Spleen (tissue), 11 donors: Measurements from ENCODE around the gene DNPH1. TPM values are rescaled to one million over a fixed set of nuclear protein-coding genes. Genes with fewer than 3 reads are reported as not detected.

Experiments used
- DNase-seq: peaks from one replicate; pipeline ENCODE4 v3.0.0-alpha.2; 2020
- H3K27ac ChIP-seq, 8 donors: fragments of 200-600 bp; sonication (generic) in 7 of 8; 1 replicate in 4 of 8; 2 replicates in 4 of 8; pipeline versions ENCODE4 v1.5.0 to v1.8.0; 2016 to 2021; ENCODE audit warnings: inconsistent platforms in 4 of 8, mild to moderate bottlenecking in 4 of 8, moderate library complexity in 1 of 8
- H3K27me3 ChIP-seq, 7 donors: fragments of 200-600 bp; sonication (generic) in 6 of 7; replicated peaks in 1 of 7; 1 replicate in 4 of 7; 2 replicates in 3 of 7; pipeline versions ENCODE4 v1.5.0 to v1.8.0; 2016 to 2021; ENCODE audit warnings: inconsistent platforms in 3 of 7, mild to moderate bottlenecking in 1 of 7
- H3K36me3 ChIP-seq, 6 donors: fragments of 200-600 bp; sonication (generic) in 5 of 6; 1 replicate in 4 of 6; 2 replicates in 2 of 6; pipeline versions ENCODE4 v1.5.0 to v1.8.0; 2016 to 2021; ENCODE audit warnings: inconsistent platforms in 2 of 6
- H3K4me1 ChIP-seq, 6 donors: fragments of 200-600 bp; sonication (generic) in 5 of 6; 1 replicate in 3 of 6; 2 replicates in 3 of 6; pipeline versions ENCODE4 v1.5.0 to v1.8.0; 2016 to 2021; ENCODE audit warnings: inconsistent platforms in 3 of 6
- H3K4me3 ChIP-seq, 8 donors: fragments of 200-600 bp; sonication (generic) in 7 of 8; 1 replicate in 4 of 8; 2 replicates in 4 of 8; pipeline versions ENCODE4 v1.5.0 to v1.8.0; 2016 to 2021; ENCODE audit warnings: inconsistent platforms in 4 of 8, mild to moderate bottlenecking in 4 of 8, moderate library complexity in 2 of 8
- H3K9me3 ChIP-seq, 8 donors: fragments of 200-600 bp; sonication (generic) in 7 of 8; 1 replicate in 4 of 8; 2 replicates in 4 of 8; pipeline versions ENCODE4 v1.5.0 to v1.8.0; 2016 to 2021; ENCODE audit warnings: inconsistent platforms in 4 of 8
- CTCF ChIP-seq, 11 experiments: fragments of 200-600 bp in 7 of 11; fragments of 450-650 bp in 4 of 11; sonication (generic) in 4 of 11; IDR thresholded peaks in 8 of 11; conservative IDR thresholded peaks in 3 of 11; 1 replicate in 7 of 11; 2 replicates in 4 of 11; pipeline versions ENCODE4 v1.4.0 to v1.8.0; 2016 to 2021; ENCODE audit warnings: antibody characterized with exemption in 11 of 11, inconsistent platforms in 4 of 11, mild to moderate bottlenecking in 1 of 11
- POLR2A ChIP-seq, 3 donors: fragments of 450-650 bp; IDR thresholded peaks; one replicate each; pipeline ENCODE4 v1.5.1; 2017; ENCODE audit warnings: antibody characterized with exemption in 3 of 3, mild to moderate bottlenecking in 1 of 3
- POLR2AphosphoS5 ChIP-seq, 3 donors: sonication (generic); formaldehyde crosslinking; IDR thresholded peaks; one replicate each; pipeline ENCODE4 v1.5.1; 2017; ENCODE audit warnings: antibody characterized with exemption in 3 of 3
- WGBS, 5 donors: extraction: QIAGEN DNeasy Blood & Tissue Kit in 3 of 5; methylation state at CpG; one replicate each; pipeline versions ENCODE4 v1.1.5 to v1.1.7; 2013 to 2018; 5-methylcytosine and 5-hydroxymethylcytosine counted together
- intact Hi-C: fragments of 100-400 bp; cut with DNase I; formaldehyde crosslinking; loops from one replicate; pipeline ENCODE4 v1.15.0; 2023; ENCODE audit warnings: low total_unique reads
- polyA plus RNA-seq, 3 donors: library from polyadenylated mRNA; stranded (reverse); fragments of 200-250 nt; gene quantifications; one replicate each; pipeline ENCODE4 v1.2.1, GENCODE V29; 2013
- total RNA-seq, 7 donors: library from RNA; depleted of rRNA in 3 of 7; stranded (reverse); fragments of >200 nt in 3 of 7; fragmentation: NEBNext Ultra II Directional in 4 of 7; extraction: Animal tissue kit (Norgen Biotek cat#: 25700) in 4 of 7; gene quantifications; one replicate each; pipeline versions ENCODE4 v1.1.0 to v1.2.1, GENCODE V29; 2016 to 2021
- donor health status: healthy with polysubstance abuse.
- donor health status: DM: no; HTN: no; CAD: no; lungs with moderate emphysema.
- donor health status: DM: no; HTN: no; CAD: no.
- donor health status: Bipolar disorder and iron deficiency.
- donor health status: healthy.
- donor health status: DM: no; HTN: no; CAD: no.
- donor health status: DM: yes; HTN: yes; CAD: no.

Gene DNPH1
- total and polyA plus RNA-seq, 10 donors, result 33.2 to 201 (median 58.0) TPM

- TF ChIP-seq POLR2AphosphoS5 (IDR thresholded peaks at IDR 0.05) (no peak), POLR2A (IDR thresholded peaks at IDR 0.05) (no peak), CTCF (IDR thresholded peaks at IDR 0.05 in 8 of 11, conservative IDR thresholded peaks at IDR 0.05 in 3 of 11) (no peak)
- H3K4me1 ChIP-seq, result peaks cover 8 to 45% (median 20%) of the 10 kb centered on the region in 6 donors
- no peaks in the 10 kb centered on the region for H3K9me3 ChIP-seq
- no peak overlapping the region for H3K4me3 ChIP-seq
- H3K27me3 ChIP-seq, result no peaks in the 10 kb centered on the region
- no peak overlapping the region for H3K27ac ChIP-seq
- peaks cover 0 to 95% (median 46%) of the 10 kb centered on the region in 6 donors for H3K36me3 ChIP-seq
- WGBS, 5 donors, result 86 to 98% (median 91%) methylated on average over 7 of the region's 7 CpGs
- DNase-seq, result no peak
- intact Hi-C loops, result no loop called here
Observed at GRCh38 chr6:43219814-43220213, 9.5 kb downstream of the DNPH1 start.

GRCh38 chr6:43219119-43219518 lies 10.2 kb downstream of the DNPH1 start:
- no peak for DNase-seq
- H3K4me1 ChIP-seq, result peaks cover 1 to 38% (median 13%) of the 10 kb centered on the region in 6 donors
- no peaks in the 10 kb centered on the region for H3K9me3 ChIP-seq
- no peak overlapping the region for H3K27ac ChIP-seq
- TF ChIP-seq POLR2AphosphoS5 (IDR thresholded peaks at IDR 0.05) (no peak), POLR2A (IDR thresholded peaks at IDR 0.05) (no peak), CTCF (IDR thresholded peaks at IDR 0.05 in 8 of 11, conservative IDR thresholded peaks at IDR 0.05 in 3 of 11) (no peak)
- H3K27me3 ChIP-seq, result no peaks in the 10 kb centered on the region
- H3K4me3 ChIP-seq, result no peak overlapping the region
- 92 to 97% (median 93%) methylated on average over 3 of the region's 3 CpGs for WGBS, 5 donors
- H3K36me3 ChIP-seq, result peaks cover 0 to 99% (median 47%) of the 10 kb centered on the region in 6 donors
- intact Hi-C loops, result no loop called here

- 92 to 96% (median 93%) methylated on average over 5 of the region's 5 CpGs for WGBS, 5 donors
- DNase-seq, result no peak
- TF ChIP-seq POLR2AphosphoS5 (IDR thresholded peaks at IDR 0.05) (no peak), CTCF (IDR thresholded peaks at IDR 0.05 in 8 of 11, conservative IDR thresholded peaks at IDR 0.05 in 3 of 11) (no peak), POLR2A (IDR thresholded peaks at IDR 0.05) (no peak)
- intact Hi-C loops, result no loop called here
- no peak overlapping the region for H3K4me3 ChIP-seq
- H3K4me1 ChIP-seq, result peaks cover 0 to 20% (median 3%) of the 10 kb centered on the region in 6 donors
- no peak overlapping the region for H3K27ac ChIP-seq
- H3K36me3 ChIP-seq, result peaks cover 0 to 98% (median 46%) of the 10 kb centered on the region in 6 donors
- no peaks in the 10 kb centered on the region for H3K27me3 ChIP-seq
- H3K9me3 ChIP-seq, result no peaks in the 10 kb centered on the region
Observed at GRCh38 chr6:43217351-43217750, 11.9 kb downstream of the DNPH1 start.

GRCh38 chr6:43216200-43216599 lies 13.1 kb downstream of the DNPH1 start:
- Histone ChIP-seq H3K27ac (no peak overlapping the region), H3K4me3 (no peak overlapping the region), H3K36me3 (peaks cover 0 to 86% (median 43%) of the 10 kb centered on the region in 6 donors), H3K4me1 (peaks cover 0 to 9% (median 0%) of the 10 kb centered on the region in 6 donors), H3K9me3 (no peaks in the 10 kb centered on the region), H3K27me3 (no peaks in the 10 kb centered on the region)
- WGBS, 5 donors, result 89 to 100% (median 92%) methylated on average over 9 to 12 of the region's 12 CpGs
- no peak for TF ChIP-seq POLR2AphosphoS5 (IDR thresholded peaks at IDR 0.05)
- no peak for TF ChIP-seq POLR2A (IDR thresholded peaks at IDR 0.05)
- no peak for TF ChIP-seq CTCF (IDR thresholded peaks at IDR 0.05 in 8 of 11, conservative IDR thresholded peaks at IDR 0.05 in 3 of 11)
- intact Hi-C loops, result no loop called here
- DNase-seq, result no peak
